SK-N-SH (cell line): ENCODE measurements around the gene PCSK7. TPM values are rescaled to one million over a fixed set of nuclear protein-coding genes. Genes with fewer than 3 reads are reported as not detected.
"Not testable (repeated sequence)": the region's sequence is repeated elsewhere in the genome, so short reads cannot be mapped to it uniquely, and the experiment has no call there.

ENCODE experiments used
- CTCF ChIA-PET: fragments of 300-600, 350-600 bp; formaldehyde crosslinking; extraction: SDS; loops from one replicate; lab custom pipeline; 2021; lab: Yijun Ruan, JAX
- POLR2A ChIA-PET: fragments of 350-600 bp; sonication (Branson Sonifier 250); formaldehyde crosslinking; extraction: SDS; loops from one replicate; lab custom pipeline; 2020; ENCODE audit warnings: antibody characterized with exemption, inconsistent platforms; lab: Yijun Ruan, JAX
- DNase-seq: peaks from one replicate; pipeline ENCODE4 v3.0.0; 2012
- H2AFZ ChIP-seq: fragments of 200-600 bp; sonication (generic); 2 replicates; pipeline ENCODE4 v1.8.1; 2016; ENCODE audit warnings: antibody characterized with exemption, mild to moderate bottlenecking, low read depth
- H3F3A ChIP-seq: fragments of 200-600 bp; sonication (generic); replicated peaks from 2 replicates; pipeline ENCODE3; 2016; ENCODE audit warnings: antibody characterized with exemption, mild to moderate bottlenecking; ENCODE audit not compliant: insufficient read depth
- H3K27ac ChIP-seq, 2 experiments: fragments of 200-500 bp in 1 of 2; fragments of 200-600 bp in 1 of 2; sonication (Bioruptor generic) in 1 of 2; sonication (generic), shearing (Covaris generic) in 1 of 2; 2 replicates each; pipeline versions ENCODE4 v1.5.1 to v1.6.1; 2014 to 2016; ENCODE audit warnings: low read depth in 2 of 2, inconsistent platforms in 1 of 2, low read length in 1 of 2, mild to moderate bottlenecking in 1 of 2, mixed read lengths in 1 of 2
- H3K27me3 ChIP-seq: fragments of 200-600 bp; sonication (generic), shearing (Covaris generic); 2 replicates; pipeline ENCODE4 v1.6.1; 2016; ENCODE audit warnings: mixed run types; ENCODE audit not compliant: insufficient read depth
- H3K36me3 ChIP-seq, 2 experiments: fragments of 200-500 bp in 1 of 2; fragments of 200-600 bp in 1 of 2; sonication (Bioruptor generic) in 1 of 2; sonication (generic) in 1 of 2; replicated peaks in 1 of 2; 2 replicates each; pipeline versions ENCODE3 to v1.5.1; 2014 to 2016; ENCODE audit warnings: low read length in 1 of 2, mild to moderate bottlenecking in 1 of 2; ENCODE audit not compliant: insufficient read depth in 2 of 2, control insufficient read depth in 1 of 2
- H3K4me1 ChIP-seq, 2 experiments: fragments of 200-500 bp in 1 of 2; fragments of 200-600 bp in 1 of 2; sonication (Bioruptor generic) in 1 of 2; sonication (generic), shearing (Covaris generic) in 1 of 2; 2 replicates each; pipeline versions ENCODE4 v1.5.1 to v1.6.1; 2014 to 2016; ENCODE audit warnings: low read depth in 1 of 2, low read length in 1 of 2, mixed run types in 1 of 2; ENCODE audit not compliant: insufficient read depth in 2 of 2, control insufficient read depth in 1 of 2
- H3K4me2 ChIP-seq: fragments of 200-600 bp; sonication (generic), shearing (Covaris generic); 2 replicates; pipeline ENCODE4 v1.6.1; 2017; ENCODE audit warnings: mixed run types
- H3K4me3 ChIP-seq, 2 experiments: fragments of 200-500 bp in 1 of 2; fragments of 200-600 bp in 1 of 2; sonication (Bioruptor generic) in 1 of 2; sonication (generic), shearing (Covaris generic) in 1 of 2; 2 replicates each; pipeline versions ENCODE4 v1.5.1 to v1.8.1; 2014 to 2016; ENCODE audit warnings: low read depth in 2 of 2, inconsistent platforms in 1 of 2, low read length in 1 of 2, mild to moderate bottlenecking in 1 of 2, mixed read lengths in 1 of 2, moderate library complexity in 1 of 2
- H3K79me2 ChIP-seq: fragments of 200-600 bp; sonication (generic); 2 replicates; pipeline ENCODE4 v1.8.1; 2017; ENCODE audit warnings: mild to moderate bottlenecking; ENCODE audit not compliant: insufficient read depth
- H3K9ac ChIP-seq: fragments of 200-600 bp; sonication (generic); 2 replicates; pipeline ENCODE4 v1.6.1; 2017; ENCODE audit warnings: mixed run types
- H3K9me2 ChIP-seq: fragments of 200-600 bp; sonication (generic); 2 replicates; pipeline ENCODE4 v1.6.1; 2017; ENCODE audit warnings: mixed run types
- H3K9me3 ChIP-seq: fragments of 200-600 bp; sonication (generic); 2 replicates; pipeline ENCODE4 v1.6.1; 2017; ENCODE audit warnings: mixed run types, mild to moderate bottlenecking, moderate library complexity
- H4K20me1 ChIP-seq: fragments of 200-600 bp; sonication (generic); 2 replicates; pipeline ENCODE4 v1.6.1; 2017; ENCODE audit warnings: mild to moderate bottlenecking, mixed run types; ENCODE audit not compliant: insufficient read depth
- CHD2 ChIP-seq: fragments of 150-350 bp; IDR thresholded peaks from 2 replicates; pipeline ENCODE4 v1.6.1; 2018; ENCODE audit warnings: low read length; ENCODE audit not compliant: partially characterized antibody
- EZH2phosphoT487 ChIP-seq: fragments of 200-600 bp; sonication (generic); IDR thresholded peaks from 2 replicates; pipeline ENCODE4 v1.6.1; 2017; ENCODE audit warnings: low read depth, mixed run types, mild to moderate bottlenecking, antibody characterized with exemption, moderate library complexity, borderline replicate concordance
- FOSL2 ChIP-seq: IDR thresholded peaks from 2 replicates; pipeline ENCODE4 v1.4.0; 2012; ENCODE audit warnings: low read depth, mild to moderate bottlenecking, moderate library complexity, borderline replicate concordance
- FOXM1 ChIP-seq: IDR thresholded peaks from 2 replicates; pipeline ENCODE4 v1.4.0; 2012; ENCODE audit warnings: low read depth, mild to moderate bottlenecking
- GABPA ChIP-seq: IDR thresholded peaks from 2 replicates; pipeline ENCODE4 v1.4.0; 2012; ENCODE audit warnings: low read depth, mild to moderate bottlenecking
- GATA2 ChIP-seq: sonication (generic); formaldehyde crosslinking; IDR thresholded peaks from 2 replicates; pipeline ENCODE4 v1.5.0; 2020; ENCODE audit warnings: mild to moderate bottlenecking, missing genetic modification reagents
- JUND ChIP-seq: IDR thresholded peaks from 2 replicates; pipeline ENCODE4 v1.4.0; 2012
- POLR2AphosphoS5 ChIP-seq: IDR thresholded peaks from 2 replicates; pipeline ENCODE4 v1.6.1; 2012; ENCODE audit warnings: low read depth, low read length
- RAD21 ChIP-seq: IDR thresholded peaks from 2 replicates; pipeline ENCODE4 v1.6.1; 2012; ENCODE audit warnings: mild to moderate bottlenecking, low read length
- RFX5 ChIP-seq: IDR thresholded peaks from 2 replicates; pipeline ENCODE4 v1.6.1; 2012; ENCODE audit warnings: mild to moderate bottlenecking, improper control_type of control experiment, low read length
- RXRA ChIP-seq: IDR thresholded peaks from 2 replicates; pipeline ENCODE4 v1.4.0; 2012; ENCODE audit warnings: low read depth, mild to moderate bottlenecking, borderline replicate concordance
- SMC3 ChIP-seq: IDR thresholded peaks from 2 replicates; pipeline ENCODE4 v1.6.1; 2012; ENCODE audit warnings: low read depth, low read length, improper control_type of control experiment
- TAF1 ChIP-seq: IDR thresholded peaks from 2 replicates; pipeline ENCODE4 v1.6.1; 2012; ENCODE audit warnings: low read depth, mild to moderate bottlenecking, low read length, moderate library complexity, borderline replicate concordance
- TEAD4 ChIP-seq: IDR thresholded peaks from 2 replicates; pipeline ENCODE4 v1.4.0; 2012; ENCODE audit warnings: mild to moderate bottlenecking, borderline replicate concordance; ENCODE audit not compliant: insufficient read depth
- WGBS: methylation state at CpG from one replicate; pipeline ENCODE4 v1.1.6; 2017; ENCODE audit warnings: low lambda C conversion rate; 5-methylcytosine and 5-hydroxymethylcytosine counted together
- polyA plus RNA-seq, 3 experiments: library from polyadenylated mRNA; depleted of rRNA; stranded (reverse); fragments of >200 nt; gene quantifications; 2 replicates each; pipeline ENCODE4 v1.2.3, GENCODE V29; 2012
- TF ChIP-seq, protein P1 (sequence below): fragments of 200-600 bp; sonication (generic); IDR thresholded peaks from 2 replicates; pipeline ENCODE4 v1.6.1; 2017; ENCODE audit warnings: antibody characterized with exemption, mild to moderate bottlenecking, moderate library complexity
- TF ChIP-seq, protein P2 (sequence below): IDR thresholded peaks from 2 replicates; pipeline ENCODE4 v1.4.0; 2012; ENCODE audit warnings: low read depth, borderline replicate concordance
- TF ChIP-seq, protein P3 (sequence below): IDR thresholded peaks from 2 replicates; pipeline ENCODE4 v1.6.1; 2012; ENCODE audit warnings: mild to moderate bottlenecking, low read depth, low read length, moderate library complexity
- TF ChIP-seq, protein P4 (sequence below): IDR thresholded peaks from 2 replicates; pipeline ENCODE4 v1.4.0; 2012; ENCODE audit warnings: low read depth, borderline replicate concordance

PCSK7 gene
- polyA plus RNA-seq, 1 of the 3 experiments (the other 2 are of a cell fraction), result 49.7 TPM

DNA sequence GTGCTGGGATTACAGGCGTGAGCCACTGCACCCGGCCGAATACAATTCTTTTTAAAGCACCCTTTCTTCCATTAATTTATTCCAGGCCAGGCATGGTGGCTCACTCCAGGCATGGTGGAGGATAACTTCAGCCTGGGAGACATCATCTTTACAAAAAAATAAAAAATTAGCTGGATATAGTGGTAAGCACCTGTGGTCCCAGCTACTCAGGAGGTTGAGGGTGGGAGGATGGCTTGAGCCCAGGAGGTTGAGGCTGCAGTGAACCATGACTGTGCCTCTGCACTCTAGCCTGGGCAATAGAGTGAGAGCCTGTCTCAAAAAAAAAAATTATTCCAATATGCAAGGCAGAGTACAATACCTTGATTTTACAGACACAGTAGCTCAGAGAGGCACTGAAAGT is 21.3 kb downstream of the PCSK7 start:
- Histone ChIP-seq H3K4me2 (no peak overlapping the region), H4K20me1 (no peaks in the 10 kb centered on the region), H3K9me2 (no peaks in the 10 kb centered on the region), H3K4me1 (no peaks in the 10 kb centered on the region), H3K36me3 (peaks cover 7 to 18% of the 10 kb centered on the region in 2 experiments), H3K27me3 (no peaks in the 10 kb centered on the region), H3K79me2 (no peaks in the 10 kb centered on the region), H3K4me3 (no peak overlapping the region), H3K9ac (no peak overlapping the region), H2AFZ (no peak overlapping the region), H3F3A (peaks cover 19% of the 10 kb centered on the region), H3K27ac (no peak overlapping the region), H3K9me3 (no peaks in the 10 kb centered on the region)
- ChIA-PET POLR2A (no interaction called here), CTCF (interaction anchor here (2.5 kb wide), 1 partner anchor 16 kb away, joined by 7 read pairs; no protein-coding TSS in a partner anchor)
- DNase-seq, result no peak
- WGBS, result 89% methylated on average over 3 of the region's 3 CpGs
- TF ChIP-seq SMC3, result no peak
- no peak for TF ChIP-seq GATA2 (CRISPR knock-in tag)
- TF ChIP-seq, protein P1, sequence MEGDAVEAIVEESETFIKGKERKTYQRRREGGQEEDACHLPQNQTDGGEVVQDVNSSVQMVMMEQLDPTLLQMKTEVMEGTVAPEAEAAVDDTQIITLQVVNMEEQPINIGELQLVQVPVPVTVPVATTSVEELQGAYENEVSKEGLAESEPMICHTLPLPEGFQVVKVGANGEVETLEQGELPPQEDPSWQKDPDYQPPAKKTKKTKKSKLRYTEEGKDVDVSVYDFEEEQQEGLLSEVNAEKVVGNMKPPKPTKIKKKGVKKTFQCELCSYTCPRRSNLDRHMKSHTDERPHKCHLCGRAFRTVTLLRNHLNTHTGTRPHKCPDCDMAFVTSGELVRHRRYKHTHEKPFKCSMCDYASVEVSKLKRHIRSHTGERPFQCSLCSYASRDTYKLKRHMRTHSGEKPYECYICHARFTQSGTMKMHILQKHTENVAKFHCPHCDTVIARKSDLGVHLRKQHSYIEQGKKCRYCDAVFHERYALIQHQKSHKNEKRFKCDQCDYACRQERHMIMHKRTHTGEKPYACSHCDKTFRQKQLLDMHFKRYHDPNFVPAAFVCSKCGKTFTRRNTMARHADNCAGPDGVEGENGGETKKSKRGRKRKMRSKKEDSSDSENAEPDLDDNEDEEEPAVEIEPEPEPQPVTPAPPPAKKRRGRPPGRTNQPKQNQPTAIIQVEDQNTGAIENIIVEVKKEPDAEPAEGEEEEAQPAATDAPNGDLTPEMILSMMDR, result no peak
- no peak for TF ChIP-seq GABPA
- TF ChIP-seq POLR2AphosphoS5, result no peak
- no peak for TF ChIP-seq RXRA
- no peak for TF ChIP-seq TEAD4
- TF ChIP-seq, protein P2, sequence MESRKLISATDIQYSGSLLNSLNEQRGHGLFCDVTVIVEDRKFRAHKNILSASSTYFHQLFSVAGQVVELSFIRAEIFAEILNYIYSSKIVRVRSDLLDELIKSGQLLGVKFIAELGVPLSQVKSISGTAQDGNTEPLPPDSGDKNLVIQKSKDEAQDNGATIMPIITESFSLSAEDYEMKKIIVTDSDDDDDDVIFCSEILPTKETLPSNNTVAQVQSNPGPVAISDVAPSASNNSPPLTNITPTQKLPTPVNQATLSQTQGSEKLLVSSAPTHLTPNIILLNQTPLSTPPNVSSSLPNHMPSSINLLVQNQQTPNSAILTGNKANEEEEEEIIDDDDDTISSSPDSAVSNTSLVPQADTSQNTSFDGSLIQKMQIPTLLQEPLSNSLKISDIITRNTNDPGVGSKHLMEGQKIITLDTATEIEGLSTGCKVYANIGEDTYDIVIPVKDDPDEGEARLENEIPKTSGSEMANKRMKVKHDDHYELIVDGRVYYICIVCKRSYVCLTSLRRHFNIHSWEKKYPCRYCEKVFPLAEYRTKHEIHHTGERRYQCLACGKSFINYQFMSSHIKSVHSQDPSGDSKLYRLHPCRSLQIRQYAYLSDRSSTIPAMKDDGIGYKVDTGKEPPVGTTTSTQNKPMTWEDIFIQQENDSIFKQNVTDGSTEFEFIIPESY, result no peak
- TF ChIP-seq TAF1, result no peak
- TF ChIP-seq FOSL2, result no peak
- TF ChIP-seq RFX5, result no peak
- TF ChIP-seq, protein P3, sequence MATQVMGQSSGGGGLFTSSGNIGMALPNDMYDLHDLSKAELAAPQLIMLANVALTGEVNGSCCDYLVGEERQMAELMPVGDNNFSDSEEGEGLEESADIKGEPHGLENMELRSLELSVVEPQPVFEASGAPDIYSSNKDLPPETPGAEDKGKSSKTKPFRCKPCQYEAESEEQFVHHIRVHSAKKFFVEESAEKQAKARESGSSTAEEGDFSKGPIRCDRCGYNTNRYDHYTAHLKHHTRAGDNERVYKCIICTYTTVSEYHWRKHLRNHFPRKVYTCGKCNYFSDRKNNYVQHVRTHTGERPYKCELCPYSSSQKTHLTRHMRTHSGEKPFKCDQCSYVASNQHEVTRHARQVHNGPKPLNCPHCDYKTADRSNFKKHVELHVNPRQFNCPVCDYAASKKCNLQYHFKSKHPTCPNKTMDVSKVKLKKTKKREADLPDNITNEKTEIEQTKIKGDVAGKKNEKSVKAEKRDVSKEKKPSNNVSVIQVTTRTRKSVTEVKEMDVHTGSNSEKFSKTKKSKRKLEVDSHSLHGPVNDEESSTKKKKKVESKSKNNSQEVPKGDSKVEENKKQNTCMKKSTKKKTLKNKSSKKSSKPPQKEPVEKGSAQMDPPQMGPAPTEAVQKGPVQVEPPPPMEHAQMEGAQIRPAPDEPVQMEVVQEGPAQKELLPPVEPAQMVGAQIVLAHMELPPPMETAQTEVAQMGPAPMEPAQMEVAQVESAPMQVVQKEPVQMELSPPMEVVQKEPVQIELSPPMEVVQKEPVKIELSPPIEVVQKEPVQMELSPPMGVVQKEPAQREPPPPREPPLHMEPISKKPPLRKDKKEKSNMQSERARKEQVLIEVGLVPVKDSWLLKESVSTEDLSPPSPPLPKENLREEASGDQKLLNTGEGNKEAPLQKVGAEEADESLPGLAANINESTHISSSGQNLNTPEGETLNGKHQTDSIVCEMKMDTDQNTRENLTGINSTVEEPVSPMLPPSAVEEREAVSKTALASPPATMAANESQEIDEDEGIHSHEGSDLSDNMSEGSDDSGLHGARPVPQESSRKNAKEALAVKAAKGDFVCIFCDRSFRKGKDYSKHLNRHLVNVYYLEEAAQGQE, result no peak
- TF ChIP-seq, protein P4, sequence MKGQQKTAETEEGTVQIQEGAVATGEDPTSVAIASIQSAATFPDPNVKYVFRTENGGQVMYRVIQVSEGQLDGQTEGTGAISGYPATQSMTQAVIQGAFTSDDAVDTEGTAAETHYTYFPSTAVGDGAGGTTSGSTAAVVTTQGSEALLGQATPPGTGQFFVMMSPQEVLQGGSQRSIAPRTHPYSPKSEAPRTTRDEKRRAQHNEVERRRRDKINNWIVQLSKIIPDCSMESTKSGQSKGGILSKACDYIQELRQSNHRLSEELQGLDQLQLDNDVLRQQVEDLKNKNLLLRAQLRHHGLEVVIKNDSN, result no peak
- TF ChIP-seq CHD2, result no peak
- no peak for TF ChIP-seq JUND
- no peak for TF ChIP-seq EZH2phosphoT487
- TF ChIP-seq RAD21, result no peak
- no peak for TF ChIP-seq FOXM1

DNA sequence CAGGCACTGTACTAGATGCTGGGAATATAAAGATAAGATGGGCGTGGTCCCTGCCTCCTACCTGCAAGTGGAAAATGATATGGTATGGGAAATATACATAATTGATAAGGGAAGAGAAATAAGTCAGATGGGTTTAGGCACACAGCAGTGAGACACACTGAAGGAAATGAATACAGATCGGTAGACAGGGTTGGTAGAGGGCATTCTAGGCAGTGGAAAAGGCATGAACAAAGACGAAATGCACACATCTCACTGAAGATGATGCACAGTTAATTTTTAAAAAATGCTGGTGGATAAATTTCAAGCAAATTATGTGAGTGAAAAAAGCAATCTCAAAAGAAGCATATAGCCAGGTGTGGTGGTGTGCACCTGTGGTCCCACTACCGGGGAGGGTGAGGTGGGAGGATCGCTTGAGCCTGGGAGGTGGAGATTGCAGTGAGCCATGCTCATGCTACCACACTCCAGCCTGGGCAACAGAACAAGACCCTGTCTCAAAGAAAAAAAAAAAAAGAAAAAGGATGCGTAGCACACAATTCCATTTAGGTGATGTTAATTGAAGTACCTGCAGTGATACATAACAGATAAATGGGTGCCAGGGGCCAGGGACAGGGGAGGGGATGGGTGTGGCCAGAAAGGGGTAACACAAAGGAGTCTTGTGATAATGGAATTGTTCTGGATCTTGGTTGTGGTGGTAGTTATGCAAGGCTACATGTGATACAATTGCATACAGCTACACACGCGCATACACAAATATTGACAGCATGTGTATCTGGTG is 22.3 kb downstream of the PCSK7 start:
- POLR2A ChIA-PET, CTCF ChIA-PET, H3K9me2 ChIP-seq, H3K79me2 ChIP-seq, DNase-seq, H3K4me3 ChIP-seq, H3K27me3 ChIP-seq, H3K4me1 ChIP-seq, H2AFZ ChIP-seq, H3K9ac ChIP-seq, H3K9me3 ChIP-seq, H4K20me1 ChIP-seq, H3K4me2 ChIP-seq, H3K27ac ChIP-seq: not testable (repeated sequence)
- Histone ChIP-seq H3F3A (peaks cover 29% of the 10 kb centered on the region), H3K36me3 (peaks cover 7 to 24% of the 10 kb centered on the region in 2 experiments)
- WGBS, result 89% methylated on average over 7 of the region's 8 CpGs
